Measurements from ENCODE around the gene ASB15. TPM values are rescaled to one million over a fixed set of nuclear protein-coding genes. Genes with fewer than 3 reads are reported as not detected.

ASB15 gene
- total RNA-seq, 4 donors from 2014 or later: not detected

GRCh38 chr7:123656544-123657303 lies 55.1 kb downstream of the ASB15 start:
- 84 to 88% methylated on average over 6 of the region's 6 CpGs for WGBS, 2 donors
- no peak for DNase-seq (ENCODE audit: low spot score in 2 of 2)
- TF ChIP-seq POLR2A (IDR thresholded peaks at IDR 0.05) (no peak), CTCF (IDR thresholded peaks at IDR 0.05) (no peak)
- no peak overlapping the region for H3K4me3 ChIP-seq (ENCODE audit: low read depth, poor library complexity, severe bottlenecking)
- intact Hi-C loops (cut with DNase I; ENCODE audit: low total_unique reads): no loop called here

- intact Hi-C loops (cut with DNase I; ENCODE audit: low total_unique reads): no loop called here
Measured at GRCh38 chr7:123657304-123657685, 55.7 kb downstream of the ASB15 start.

DNA sequence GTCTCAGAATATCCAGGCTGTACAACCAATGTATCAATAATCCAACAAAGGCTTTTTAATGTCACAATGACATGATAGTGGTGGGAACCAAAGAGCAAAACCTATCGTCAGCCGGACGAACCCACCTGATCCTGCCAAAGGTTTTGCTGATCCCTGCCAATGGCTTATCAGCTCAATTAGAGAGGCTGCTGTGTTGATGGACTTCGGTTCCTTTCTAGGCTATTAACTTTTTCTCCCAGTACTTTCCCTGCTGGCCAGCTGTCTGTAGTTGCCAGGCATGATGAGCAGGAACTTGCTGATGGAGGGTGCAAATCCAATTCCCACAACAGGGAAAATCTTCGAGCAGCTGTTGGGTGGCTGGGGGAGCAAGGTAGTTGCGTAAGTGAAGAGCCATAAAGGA lies 56.4 kb downstream of the ASB15 start:
- intact Hi-C loops (cut with DNase I; ENCODE audit: low total_unique reads): no loop called here
- no peak for DNase-seq (ENCODE audit: low spot score in 2 of 2)
- TF ChIP-seq CTCF (IDR thresholded peaks at IDR 0.05) (no peak), POLR2A (IDR thresholded peaks at IDR 0.05) (no peak)
- 88 to 93% methylated on average over 6 of the region's 6 CpGs for WGBS, 2 donors
- H3K4me3 ChIP-seq (ENCODE audit: low read depth, poor library complexity, severe bottlenecking): no peak overlapping the region

More at GRCh38 chr7:123657304-123657685, 55.7 kb downstream of the ASB15 start:
- 39 to 67% methylated on average over 1 of the region's 1 CpG for WGBS, 2 donors
- no peak overlapping the region for H3K4me3 ChIP-seq (ENCODE audit: low read depth, poor library complexity, severe bottlenecking)
- TF ChIP-seq POLR2A (IDR thresholded peaks at IDR 0.05) (no peak), CTCF (IDR thresholded peaks at IDR 0.05) (no peak)
- DNase-seq (ENCODE audit: low spot score in 2 of 2): no peak

- no peak for DNase-seq (ENCODE audit: low spot score in 2 of 2)
- no peak for TF ChIP-seq CTCF (IDR thresholded peaks at IDR 0.05)
- no peak for TF ChIP-seq POLR2A (IDR thresholded peaks at IDR 0.05)
- no peak overlapping the region for H3K4me3 ChIP-seq (ENCODE audit: low read depth, poor library complexity, severe bottlenecking)
- 81 to 84% methylated on average over 8 of the region's 8 CpGs for WGBS, 2 donors
- intact Hi-C loops (cut with DNase I; ENCODE audit: low total_unique reads): no loop called here
Measured at GRCh38 chr7:123660514-123661354, 59.1 kb downstream of the ASB15 start.

GRCh38 chr7:123661765-123662164 lies 60.1 kb downstream of the ASB15 start:
- no peak overlapping the region for H3K4me3 ChIP-seq (ENCODE audit: low read depth, poor library complexity, severe bottlenecking)
- no peak for TF ChIP-seq CTCF (IDR thresholded peaks at IDR 0.05)
- TF ChIP-seq POLR2A (IDR thresholded peaks at IDR 0.05): no peak
- intact Hi-C loops (cut with DNase I; ENCODE audit: low total_unique reads): no loop called here
- 57 to 70% methylated on average over 1 of the region's 1 CpG for WGBS, 2 donors
- no peak for DNase-seq (ENCODE audit: low spot score in 2 of 2)
